ENCODE data around the gene ZNF821.

The ZNF821 gene

GRCh38 chr16:71883849-71884638, at the start of gene ZNF821:
Gene ZNF821, minus strand, starts transcription at chr16:71884182. Its CDS starts 4,236 bp downstream, at chr16:71879946.
- peak; percentile 56 to 79 (median 74) for DNase-seq

GRCh38 chr16:71933017-71933416, 49.0 kb upstream of the ZNF821 start:
- DNase-seq, result no peak

GRCh38 chr16:71931599-71931998, 47.6 kb upstream of the ZNF821 start:
- no peak for DNase-seq

- DNase-seq, result no peak
These were observed 47.0 kb upstream of the ZNF821 start for GRCh38 chr16:71931001-71931400.

- no peak for DNase-seq
These were observed 46.1 kb upstream of the ZNF821 start for GRCh38 chr16:71930013-71930563.

GRCh38 chr16:71929048-71929447, 45.1 kb upstream of the ZNF821 start:
- DNase-seq, result no peak

- DNase-seq, result no peak
These were observed 43.8 kb upstream of the ZNF821 start for GRCh38 chr16:71927787-71928186.

- no peak for DNase-seq
These were observed 43.4 kb upstream of the ZNF821 start for GRCh38 chr16:71927383-71927782.

GRCh38 chr16:71924710-71925109, 40.7 kb upstream of the ZNF821 start:
- DNase-seq, result no peak

- no peak for DNase-seq
These were observed 40.1 kb upstream of the ZNF821 start for GRCh38 chr16:71923941-71924690.

GRCh38 chr16:71920658-71921057, 36.7 kb upstream of the ZNF821 start:
- DNase-seq, result no peak

- no peak for DNase-seq
These were observed 35.1 kb upstream of the ZNF821 start for GRCh38 chr16:71919035-71919434.

- DNase-seq, result no peak
These were observed 33.9 kb upstream of the ZNF821 start for GRCh38 chr16:71917900-71918299.

- DNase-seq, result no peak
These were observed 32.5 kb upstream of the ZNF821 start for GRCh38 chr16:71916397-71916920.

- DNase-seq, result no peak
These were observed 31.4 kb upstream of the ZNF821 start for GRCh38 chr16:71915350-71915749.

- no peak for DNase-seq
These were observed 30.8 kb upstream of the ZNF821 start for GRCh38 chr16:71914802-71915201.

- no peak for DNase-seq
These were observed 28.7 kb upstream of the ZNF821 start for GRCh38 chr16:71912534-71913275.

GRCh38 chr16:71911121-71911520, 27.1 kb upstream of the ZNF821 start:
- no peak for DNase-seq

- DNase-seq, result peak in 1 of 6 experiments; percentile 27
These were observed 21.8 kb upstream of the ZNF821 start for GRCh38 chr16:71905765-71906164.

- no peak for DNase-seq
These were observed 20.3 kb upstream of the ZNF821 start for GRCh38 chr16:71904239-71904638.

GRCh38 chr16:71903608-71904007, 19.6 kb upstream of the ZNF821 start:
- no peak for DNase-seq

- no peak for DNase-seq
These were observed 18.8 kb upstream of the ZNF821 start for GRCh38 chr16:71902656-71903365.

All from stimulated activated naive CD4-positive, alpha-beta T cell (primary cell).